Muscle layer of duodenum (tissue), 2 donors: Measurements from ENCODE around the gene ALKBH3.

ENCODE experiments used
- H3K27ac ChIP-seq: one replicate; pipeline ENCODE4 v1.7.0; 2013; ENCODE audit warnings: mild to moderate bottlenecking, low read length
- H3K27me3 ChIP-seq: one replicate; pipeline ENCODE4 v1.7.0; 2013; ENCODE audit warnings: low read depth, mild to moderate bottlenecking, control low read depth, low read length
- H3K36me3 ChIP-seq, 2 donors: one replicate each; pipeline ENCODE4 v1.7.0; 2013; ENCODE audit warnings: low read length in 2 of 2, control low read depth in 1 of 2, mild to moderate bottlenecking in 1 of 2; ENCODE audit not compliant: insufficient read depth in 2 of 2, control insufficient read depth in 1 of 2
- H3K4me1 ChIP-seq, 2 donors: one replicate each; pipeline ENCODE4 v1.7.0; 2013; ENCODE audit warnings: low read length in 2 of 2, mild to moderate bottlenecking in 2 of 2, control low read depth in 1 of 2, moderate library complexity in 1 of 2; ENCODE audit not compliant: insufficient read depth in 2 of 2, control insufficient read depth in 1 of 2
- H3K4me3 ChIP-seq, 2 donors: one replicate each; pipeline ENCODE4 v1.7.0; 2013; ENCODE audit warnings: low read length in 2 of 2, low read depth in 1 of 2, mild to moderate bottlenecking in 1 of 2
- H3K9me3 ChIP-seq, 2 donors: one replicate each; pipeline ENCODE4 v1.7.0; 2013; ENCODE audit warnings: low read length in 2 of 2, control low read depth in 1 of 2, mild to moderate bottlenecking in 1 of 2; ENCODE audit not compliant: control insufficient read depth in 1 of 2
- donor health status: healthy.

The ALKBH3 gene

GRCh38 chr11:43931717-43932039, 51.0 kb downstream of the ALKBH3 start:
- no peaks in the 10 kb centered on the region for H3K36me3 ChIP-seq
- peaks cover 0 to 7% of the 10 kb centered on the region in 2 donors for H3K4me1 ChIP-seq
- no peaks in the 10 kb centered on the region for H3K27me3 ChIP-seq
- H3K9me3 ChIP-seq, result no peaks in the 10 kb centered on the region
- H3K27ac ChIP-seq, result no peak overlapping the region
- H3K4me3 ChIP-seq, result no peak overlapping the region

- Histone ChIP-seq H3K9me3 (no peaks in the 10 kb centered on the region), H3K4me1 (peaks cover 0 to 7% of the 10 kb centered on the region in 2 donors), H3K27ac (no peak overlapping the region), H3K4me3 (no peak overlapping the region), H3K27me3 (no peaks in the 10 kb centered on the region), H3K36me3 (no peaks in the 10 kb centered on the region)
Measured at GRCh38 chr11:43933226-43933607, 52.6 kb downstream of the ALKBH3 start.

GRCh38 chr11:43933608-43934551, 53.2 kb downstream of the ALKBH3 start:
- no peaks in the 10 kb centered on the region for H3K9me3 ChIP-seq
- H3K27ac ChIP-seq, result no peak overlapping the region
- peaks cover 0 to 7% of the 10 kb centered on the region in 2 donors for H3K4me1 ChIP-seq
- no peaks in the 10 kb centered on the region for H3K36me3 ChIP-seq
- no peaks in the 10 kb centered on the region for H3K27me3 ChIP-seq
- H3K4me3 ChIP-seq, result no peak overlapping the region

GRCh38 chr11:43934601-43935423, 54.2 kb downstream of the ALKBH3 start:
- peaks cover 0 to 7% of the 10 kb centered on the region in 2 donors for H3K4me1 ChIP-seq
- no peak overlapping the region for H3K27ac ChIP-seq
- no peak overlapping the region for H3K4me3 ChIP-seq
- no peaks in the 10 kb centered on the region for H3K9me3 ChIP-seq
- no peaks in the 10 kb centered on the region for H3K27me3 ChIP-seq
- no peaks in the 10 kb centered on the region for H3K36me3 ChIP-seq

GRCh38 chr11:43935424-43935979, 54.9 kb downstream of the ALKBH3 start:
- no peak overlapping the region for H3K4me3 ChIP-seq
- no peaks in the 10 kb centered on the region for H3K9me3 ChIP-seq
- no peak overlapping the region for H3K27ac ChIP-seq
- H3K4me1 ChIP-seq, result peaks cover 0 to 7% of the 10 kb centered on the region in 2 donors
- no peaks in the 10 kb centered on the region for H3K36me3 ChIP-seq
- H3K27me3 ChIP-seq, result no peaks in the 10 kb centered on the region

GRCh38 chr11:43936076-43936475, 55.4 kb downstream of the ALKBH3 start:
- no peaks in the 10 kb centered on the region for H3K9me3 ChIP-seq
- H3K27ac ChIP-seq, result no peak overlapping the region
- no peaks in the 10 kb centered on the region for H3K27me3 ChIP-seq
- no peaks in the 10 kb centered on the region for H3K36me3 ChIP-seq
- no peak overlapping the region for H3K4me3 ChIP-seq
- peaks cover 0 to 7% of the 10 kb centered on the region in 2 donors for H3K4me1 ChIP-seq

- no peaks in the 10 kb centered on the region for H3K27me3 ChIP-seq
- H3K4me1 ChIP-seq, result peaks cover 0 to 11% of the 10 kb centered on the region in 2 donors
- no peak overlapping the region for H3K4me3 ChIP-seq
- H3K9me3 ChIP-seq, result no peaks in the 10 kb centered on the region
- H3K27ac ChIP-seq, result no peak overlapping the region
- H3K36me3 ChIP-seq, result no peaks in the 10 kb centered on the region
Measured at GRCh38 chr11:43937434-43938411, 57.1 kb downstream of the ALKBH3 start.

- H3K4me3 ChIP-seq, result peak overlapping the region in 1 of 2 donors; percentile 65
- peaks cover 8% of the 10 kb centered on the region for H3K27me3 ChIP-seq
Measured at GRCh38 chr11:43941257-43941994, 60.8 kb downstream of the ALKBH3 start.

GRCh38 chr11:43942662-43943371, 62.2 kb downstream of the ALKBH3 start:
- Histone ChIP-seq H3K27ac (peak overlapping the region; percentile 68), H3K27me3 (peaks cover 8% of the 10 kb centered on the region), H3K36me3 (no peaks in the 10 kb centered on the region), H3K4me3 (peak overlapping the region; percentile 82 to 88), H3K9me3 (no peaks in the 10 kb centered on the region), H3K4me1 (peaks cover 0 to 27% of the 10 kb centered on the region in 2 donors)

More at GRCh38 chr11:43941257-43941994, 60.8 kb downstream of the ALKBH3 start:
- peaks cover 0 to 27% of the 10 kb centered on the region in 2 donors for H3K4me1 ChIP-seq
- H3K27ac ChIP-seq, result peak overlapping the region; percentile 21
- H3K36me3 ChIP-seq, result no peaks in the 10 kb centered on the region
- H3K9me3 ChIP-seq, result no peaks in the 10 kb centered on the region
